ENCODE results near the gene RECQL. TPM values are rescaled to one million over a fixed set of nuclear protein-coding genes. Genes with fewer than 3 reads are reported as not detected.

The RECQL gene
- total and polyA plus RNA-seq, 2 of the 8 experiments (the other 6 are each of a cell fraction or from before 2014, with no cell fraction given), result 8.1 to 40.3 TPM

DNA sequence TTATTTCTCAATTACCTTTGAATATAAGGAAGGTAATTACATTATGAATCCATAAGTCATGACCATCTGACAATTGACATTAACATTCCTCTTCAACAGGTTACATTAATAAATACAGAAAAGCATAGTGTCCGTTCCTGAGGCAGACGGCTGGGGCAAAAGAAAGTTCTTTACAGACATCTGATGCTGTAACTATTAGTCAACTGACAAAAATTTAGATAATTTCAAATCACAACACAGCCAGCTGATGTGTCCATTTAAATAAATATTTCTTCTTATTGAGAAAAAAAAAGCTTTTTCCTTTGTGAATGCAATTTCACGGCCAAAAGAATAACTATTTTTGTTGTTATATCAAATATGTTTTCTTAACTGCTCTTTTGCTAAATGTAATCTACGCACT, 73.2 kb downstream of the RECQL start (continued):
- TF ChIP-seq, protein P1, sequence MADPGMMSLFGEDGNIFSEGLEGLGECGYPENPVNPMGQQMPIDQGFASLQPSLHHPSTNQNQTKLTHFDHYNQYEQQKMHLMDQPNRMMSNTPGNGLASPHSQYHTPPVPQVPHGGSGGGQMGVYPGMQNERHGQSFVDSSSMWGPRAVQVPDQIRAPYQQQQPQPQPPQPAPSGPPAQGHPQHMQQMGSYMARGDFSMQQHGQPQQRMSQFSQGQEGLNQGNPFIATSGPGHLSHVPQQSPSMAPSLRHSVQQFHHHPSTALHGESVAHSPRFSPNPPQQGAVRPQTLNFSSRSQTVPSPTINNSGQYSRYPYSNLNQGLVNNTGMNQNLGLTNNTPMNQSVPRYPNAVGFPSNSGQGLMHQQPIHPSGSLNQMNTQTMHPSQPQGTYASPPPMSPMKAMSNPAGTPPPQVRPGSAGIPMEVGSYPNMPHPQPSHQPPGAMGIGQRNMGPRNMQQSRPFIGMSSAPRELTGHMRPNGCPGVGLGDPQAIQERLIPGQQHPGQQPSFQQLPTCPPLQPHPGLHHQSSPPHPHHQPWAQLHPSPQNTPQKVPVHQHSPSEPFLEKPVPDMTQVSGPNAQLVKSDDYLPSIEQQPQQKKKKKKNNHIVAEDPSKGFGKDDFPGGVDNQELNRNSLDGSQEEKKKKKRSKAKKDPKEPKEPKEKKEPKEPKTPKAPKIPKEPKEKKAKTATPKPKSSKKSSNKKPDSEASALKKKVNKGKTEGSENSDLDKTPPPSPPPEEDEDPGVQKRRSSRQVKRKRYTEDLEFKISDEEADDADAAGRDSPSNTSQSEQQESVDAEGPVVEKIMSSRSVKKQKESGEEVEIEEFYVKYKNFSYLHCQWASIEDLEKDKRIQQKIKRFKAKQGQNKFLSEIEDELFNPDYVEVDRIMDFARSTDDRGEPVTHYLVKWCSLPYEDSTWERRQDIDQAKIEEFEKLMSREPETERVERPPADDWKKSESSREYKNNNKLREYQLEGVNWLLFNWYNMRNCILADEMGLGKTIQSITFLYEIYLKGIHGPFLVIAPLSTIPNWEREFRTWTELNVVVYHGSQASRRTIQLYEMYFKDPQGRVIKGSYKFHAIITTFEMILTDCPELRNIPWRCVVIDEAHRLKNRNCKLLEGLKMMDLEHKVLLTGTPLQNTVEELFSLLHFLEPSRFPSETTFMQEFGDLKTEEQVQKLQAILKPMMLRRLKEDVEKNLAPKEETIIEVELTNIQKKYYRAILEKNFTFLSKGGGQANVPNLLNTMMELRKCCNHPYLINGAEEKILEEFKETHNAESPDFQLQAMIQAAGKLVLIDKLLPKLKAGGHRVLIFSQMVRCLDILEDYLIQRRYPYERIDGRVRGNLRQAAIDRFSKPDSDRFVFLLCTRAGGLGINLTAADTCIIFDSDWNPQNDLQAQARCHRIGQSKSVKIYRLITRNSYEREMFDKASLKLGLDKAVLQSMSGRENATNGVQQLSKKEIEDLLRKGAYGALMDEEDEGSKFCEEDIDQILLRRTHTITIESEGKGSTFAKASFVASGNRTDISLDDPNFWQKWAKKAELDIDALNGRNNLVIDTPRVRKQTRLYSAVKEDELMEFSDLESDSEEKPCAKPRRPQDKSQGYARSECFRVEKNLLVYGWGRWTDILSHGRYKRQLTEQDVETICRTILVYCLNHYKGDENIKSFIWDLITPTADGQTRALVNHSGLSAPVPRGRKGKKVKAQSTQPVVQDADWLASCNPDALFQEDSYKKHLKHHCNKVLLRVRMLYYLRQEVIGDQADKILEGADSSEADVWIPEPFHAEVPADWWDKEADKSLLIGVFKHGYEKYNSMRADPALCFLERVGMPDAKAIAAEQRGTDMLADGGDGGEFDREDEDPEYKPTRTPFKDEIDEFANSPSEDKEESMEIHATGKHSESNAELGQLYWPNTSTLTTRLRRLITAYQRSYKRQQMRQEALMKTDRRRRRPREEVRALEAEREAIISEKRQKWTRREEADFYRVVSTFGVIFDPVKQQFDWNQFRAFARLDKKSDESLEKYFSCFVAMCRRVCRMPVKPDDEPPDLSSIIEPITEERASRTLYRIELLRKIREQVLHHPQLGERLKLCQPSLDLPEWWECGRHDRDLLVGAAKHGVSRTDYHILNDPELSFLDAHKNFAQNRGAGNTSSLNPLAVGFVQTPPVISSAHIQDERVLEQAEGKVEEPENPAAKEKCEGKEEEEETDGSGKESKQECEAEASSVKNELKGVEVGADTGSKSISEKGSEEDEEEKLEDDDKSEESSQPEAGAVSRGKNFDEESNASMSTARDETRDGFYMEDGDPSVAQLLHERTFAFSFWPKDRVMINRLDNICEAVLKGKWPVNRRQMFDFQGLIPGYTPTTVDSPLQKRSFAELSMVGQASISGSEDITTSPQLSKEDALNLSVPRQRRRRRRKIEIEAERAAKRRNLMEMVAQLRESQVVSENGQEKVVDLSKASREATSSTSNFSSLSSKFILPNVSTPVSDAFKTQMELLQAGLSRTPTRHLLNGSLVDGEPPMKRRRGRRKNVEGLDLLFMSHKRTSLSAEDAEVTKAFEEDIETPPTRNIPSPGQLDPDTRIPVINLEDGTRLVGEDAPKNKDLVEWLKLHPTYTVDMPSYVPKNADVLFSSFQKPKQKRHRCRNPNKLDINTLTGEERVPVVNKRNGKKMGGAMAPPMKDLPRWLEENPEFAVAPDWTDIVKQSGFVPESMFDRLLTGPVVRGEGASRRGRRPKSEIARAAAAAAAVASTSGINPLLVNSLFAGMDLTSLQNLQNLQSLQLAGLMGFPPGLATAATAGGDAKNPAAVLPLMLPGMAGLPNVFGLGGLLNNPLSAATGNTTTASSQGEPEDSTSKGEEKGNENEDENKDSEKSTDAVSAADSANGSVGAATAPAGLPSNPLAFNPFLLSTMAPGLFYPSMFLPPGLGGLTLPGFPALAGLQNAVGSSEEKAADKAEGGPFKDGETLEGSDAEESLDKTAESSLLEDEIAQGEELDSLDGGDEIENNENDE (IDR thresholded peaks at IDR 0.05; ENCODE audit: insufficient replicate concordance, low read length), result no peak
- TF ChIP-seq BACH1 (IDR thresholded peaks at IDR 0.05; ENCODE audit: low read length) (no peak), RFX5 (IDR thresholded peaks at IDR 0.05; ENCODE audit: borderline replicate concordance, low read depth, low read length) (no peak)

Measured in H1 (cell line).